IPS-NIHi11 (cell line): ENCODE data around the gene NRIP1.
"Not testable (repeated sequence)": the region's sequence is repeated elsewhere in the genome, so short reads cannot be mapped to it uniquely, and the experiment has no call there.

Source experiments
- DNase-seq: peaks from one replicate; pipeline ENCODE4 v3.0.0; 2012; ENCODE audit warnings: mixed read lengths, low spot score

Gene NRIP1

DNA sequence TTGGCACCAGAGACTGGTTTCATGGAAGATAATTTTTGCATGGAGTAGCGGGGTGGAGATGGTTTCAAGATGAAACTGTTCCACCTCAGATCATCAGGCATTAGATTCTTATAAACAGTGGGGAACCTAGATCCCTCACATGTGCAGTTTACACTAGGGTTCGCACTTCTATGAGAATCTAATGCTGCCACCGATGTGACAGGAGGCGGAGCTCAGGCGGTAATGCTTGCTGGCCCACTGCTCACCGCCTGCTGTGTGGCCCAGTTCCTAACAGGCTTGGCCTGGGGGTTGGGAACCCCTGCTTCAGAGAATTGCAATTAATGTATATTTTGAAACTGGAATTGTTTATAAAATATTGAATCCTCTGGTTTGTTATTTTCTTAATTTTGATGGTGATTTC, 92.1 kb downstream of the NRIP1 start:
- no peak for DNase-seq

- no peak for DNase-seq
These were observed 96.0 kb downstream of the NRIP1 start for GRCh38 chr21:14968821-14969220.

DNA sequence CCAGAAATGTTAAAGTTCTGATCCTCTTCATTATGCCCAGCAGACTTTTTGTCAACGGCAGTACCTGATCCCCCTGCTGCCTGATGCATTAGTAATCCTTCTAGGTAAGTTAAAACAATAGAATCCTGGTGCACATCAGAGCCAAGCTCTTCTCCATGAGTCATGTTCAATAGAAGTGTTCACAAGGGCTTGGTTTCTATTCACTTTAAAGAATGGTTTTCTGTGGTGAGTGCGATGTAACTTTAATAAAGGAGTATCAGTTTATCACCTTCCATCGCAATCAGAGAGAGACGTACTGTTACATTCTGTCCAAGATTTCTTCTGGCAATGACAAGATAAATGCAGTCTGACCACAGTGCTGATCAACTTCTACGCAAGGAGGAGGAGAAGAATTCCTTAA, 96.8 kb downstream of the NRIP1 start:
- no peak for DNase-seq

- no peak for DNase-seq
These were observed 100.2 kb downstream of the NRIP1 start for GRCh38 chr21:14964621-14965020.

DNA sequence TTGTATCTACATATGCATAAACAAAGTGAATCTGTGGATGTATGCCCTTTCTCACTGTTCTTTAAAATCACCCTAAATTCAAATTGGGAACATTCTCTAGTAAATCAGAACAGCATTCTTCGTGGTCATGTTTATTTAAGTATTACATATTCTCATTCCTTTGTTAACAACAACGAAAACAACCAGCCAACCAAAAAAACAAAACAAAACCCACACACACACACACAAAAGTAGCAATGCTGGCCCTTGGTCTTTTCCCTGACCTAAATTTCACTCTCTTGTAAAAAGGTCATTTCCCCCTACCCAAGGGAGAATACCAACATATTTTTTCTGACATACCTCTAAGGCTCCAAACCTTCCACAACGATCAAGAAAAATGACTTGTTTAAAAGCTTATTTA, 102.6 kb downstream of the NRIP1 start:
- no peak for DNase-seq

GRCh38 chr21:14961502-14961901, 103.3 kb downstream of the NRIP1 start:
- DNase-seq = no peak

DNA sequence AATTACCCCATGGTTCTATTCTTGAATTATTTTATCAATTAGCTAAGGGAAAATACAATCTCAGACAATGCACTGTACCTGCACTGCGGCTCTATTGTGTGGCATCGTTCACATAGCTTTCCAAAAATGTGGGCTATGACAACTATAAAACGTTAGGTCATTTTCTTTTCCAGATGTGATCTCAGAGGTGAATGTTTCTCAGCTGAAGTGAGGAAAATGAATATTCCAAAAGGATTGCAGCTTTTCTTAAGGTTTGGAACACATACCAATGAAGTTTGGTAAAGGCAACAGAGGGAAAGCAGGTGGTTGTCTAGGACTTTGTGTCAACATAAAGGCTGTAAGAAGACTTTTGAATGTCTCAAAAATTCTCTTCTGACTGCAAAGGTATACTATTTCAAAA, 105.5 kb downstream of the NRIP1 start:
- DNase-seq = no peak

GRCh38 chr21:14957836-14958235, 107.0 kb downstream of the NRIP1 start:
- no peak for DNase-seq

DNA sequence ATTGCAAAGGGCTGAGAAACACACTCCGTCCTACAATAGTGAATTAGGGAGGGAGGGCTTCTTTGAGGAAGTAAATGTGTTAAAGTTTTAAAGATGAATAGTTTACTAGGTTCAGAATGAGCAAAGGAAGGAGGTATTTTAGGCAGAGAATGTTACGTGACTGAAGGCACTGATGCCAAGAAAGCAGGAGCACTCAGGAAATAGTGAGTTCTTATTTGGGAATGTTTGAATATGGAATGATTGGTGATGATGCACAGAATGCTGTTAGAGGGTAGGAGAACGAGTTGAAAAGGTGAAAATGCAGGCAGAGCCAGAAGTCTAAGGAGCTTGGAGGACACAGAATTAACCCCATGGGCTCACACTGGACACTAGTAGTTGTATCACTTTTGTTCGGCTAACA, 108.0 kb downstream of the NRIP1 start:
- no peak for DNase-seq

DNA sequence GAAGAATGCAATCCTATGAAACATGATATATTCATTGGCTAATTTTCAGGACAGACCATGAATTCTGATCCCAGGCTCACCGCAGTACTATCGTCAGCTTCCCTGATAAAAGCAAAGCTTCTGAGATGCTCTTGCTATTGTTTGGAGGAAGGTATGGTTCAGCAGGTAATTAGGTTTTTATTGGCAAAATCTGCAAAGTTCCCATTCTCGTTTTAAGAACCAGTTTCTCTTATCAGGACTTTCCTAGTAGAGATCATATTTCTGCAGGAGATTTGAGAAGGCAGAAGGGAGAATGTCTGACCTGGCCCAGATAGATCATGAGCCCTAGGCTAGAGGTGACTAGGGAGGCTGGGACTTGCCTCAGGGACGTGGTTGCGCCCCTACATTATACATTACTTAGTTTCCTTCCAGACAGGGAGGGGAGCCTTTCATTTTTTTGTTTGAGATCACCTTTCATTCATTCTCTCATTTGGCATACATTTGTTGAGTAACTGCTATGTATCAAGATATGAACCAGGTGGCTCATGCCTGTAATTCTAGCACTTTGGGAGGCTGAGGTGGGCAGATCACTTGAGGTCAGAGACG, 108.8 kb downstream of the NRIP1 start:
- no peak for DNase-seq

GRCh38 chr21:14952916-14953315, 111.9 kb downstream of the NRIP1 start:
- no peak for DNase-seq

GRCh38 chr21:14949603-14950002, 115.2 kb downstream of the NRIP1 start:
- no peak for DNase-seq

GRCh38 chr21:14947613-14948160, 117.1 kb downstream of the NRIP1 start:
- DNase-seq = no peak

DNA sequence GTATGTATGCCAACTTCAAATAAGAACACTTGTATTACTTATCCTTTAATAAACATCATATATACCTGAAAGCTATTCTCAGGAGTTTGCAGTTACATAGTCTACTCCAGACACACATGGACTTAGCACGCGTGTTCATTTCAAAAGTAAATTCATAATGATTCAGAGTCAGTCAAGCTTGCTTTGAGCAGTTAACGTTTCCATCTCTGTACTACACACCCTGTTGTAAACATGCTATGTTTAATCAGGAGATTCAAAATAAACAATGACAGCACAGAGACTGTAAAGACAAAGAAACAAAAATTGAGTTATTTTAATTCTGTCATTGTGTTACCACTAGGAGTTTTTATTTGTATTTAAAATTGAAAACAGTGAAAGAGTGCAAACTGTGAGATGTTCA, 119.6 kb downstream of the NRIP1 start:
- DNase-seq = no peak

DNA sequence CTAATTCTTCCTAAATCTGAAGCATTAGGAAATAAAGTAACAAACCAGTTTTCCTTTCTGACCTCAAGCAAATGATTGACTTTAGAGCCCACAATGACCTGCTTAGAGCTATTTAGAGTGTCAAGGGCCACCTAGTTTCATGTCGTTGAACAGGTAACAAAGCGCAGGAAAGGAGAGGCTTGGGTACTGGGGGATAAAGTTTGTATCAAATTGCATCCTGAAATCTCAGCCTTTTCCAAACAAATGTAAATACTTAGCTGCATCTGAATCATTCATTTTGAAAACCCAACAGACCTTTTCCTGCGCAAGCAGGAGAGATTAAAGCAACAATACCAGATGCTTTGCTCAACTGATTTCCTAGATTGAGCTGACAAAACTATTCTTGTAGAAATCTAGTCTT, 121.2 kb downstream of the NRIP1 start:
- DNase-seq = no peak

DNA sequence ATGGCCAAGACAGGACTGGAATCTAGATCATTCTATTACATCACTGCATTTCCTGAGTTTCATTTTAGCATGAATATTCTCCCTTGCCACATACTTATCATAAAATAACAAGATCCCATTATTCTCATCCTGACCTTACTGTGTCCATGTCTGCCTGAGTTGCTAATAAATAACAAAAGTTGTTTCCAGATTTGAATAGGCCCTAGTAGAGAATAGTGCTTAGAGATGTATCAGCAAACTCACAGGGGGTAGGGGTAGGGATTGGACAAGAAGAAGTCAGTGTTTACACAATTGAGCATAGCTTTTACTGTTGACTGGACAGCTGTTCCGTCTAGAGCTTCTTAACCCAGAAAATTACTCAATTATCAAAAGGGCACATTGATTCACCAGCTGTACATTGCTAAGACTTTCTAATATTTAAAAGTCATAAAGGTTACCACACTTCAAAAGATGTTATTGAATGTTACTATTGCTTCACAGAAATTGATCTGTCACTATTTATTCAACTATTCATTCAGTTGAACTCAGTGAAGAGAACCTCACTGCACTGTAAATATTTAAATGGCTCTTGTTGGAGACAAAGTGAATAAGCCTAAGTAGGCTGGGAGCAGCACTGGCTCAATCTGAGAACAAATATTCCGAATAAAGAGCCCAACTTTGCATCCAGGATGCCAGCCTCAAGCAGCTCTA, 121.9 kb downstream of the NRIP1 start:
- DNase-seq = no peak

GRCh38 chr21:14927324-14927723, 137.5 kb downstream of the NRIP1 start:
- DNase-seq = not testable (repeated sequence)

GRCh38 chr21:14926186-14926585, 138.6 kb downstream of the NRIP1 start:
- DNase-seq = no peak

- DNase-seq = no peak
These were observed 141.3 kb downstream of the NRIP1 start for GRCh38 chr21:14923468-14923867.

- no peak for DNase-seq
These were observed 141.8 kb downstream of the NRIP1 start for GRCh38 chr21:14922980-14923379.

DNA sequence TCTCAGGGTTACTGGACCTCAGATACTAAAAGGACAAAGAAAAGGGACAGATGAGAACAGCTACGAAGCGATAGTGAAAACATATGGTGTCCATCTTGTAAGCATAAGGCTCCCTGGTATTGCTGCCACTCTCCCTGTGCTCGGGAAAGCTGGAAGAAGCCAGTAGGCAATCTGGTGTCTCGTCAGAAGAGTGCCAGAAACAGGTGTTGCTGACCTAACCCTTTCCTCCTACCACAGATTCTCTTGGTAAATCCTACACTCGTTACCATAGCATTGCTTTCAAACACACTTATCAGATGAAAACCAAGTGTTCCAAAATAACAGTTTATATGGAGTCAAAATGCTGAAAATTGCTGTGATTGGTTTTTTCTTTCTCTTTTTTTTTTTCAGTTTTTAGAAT, 146.3 kb downstream of the NRIP1 start:
- DNase-seq = no peak

DNA sequence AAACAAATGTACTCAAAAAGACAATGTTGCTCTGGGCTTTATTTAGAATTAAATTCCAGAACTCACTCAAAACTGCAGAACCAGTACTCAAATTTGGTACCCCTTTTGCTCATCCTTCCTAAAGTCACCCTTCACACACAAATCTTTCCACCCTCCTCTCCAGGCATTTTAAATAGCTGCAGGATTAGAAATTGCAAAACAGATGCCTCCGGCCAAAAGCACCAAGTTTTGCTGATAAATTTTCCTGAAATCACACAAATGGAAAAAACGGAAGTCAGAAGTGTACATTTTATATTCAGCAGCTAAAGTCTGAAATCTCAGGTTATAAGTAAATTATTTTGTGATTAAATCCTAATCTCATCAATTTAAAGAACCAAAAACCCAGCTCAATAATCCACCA, 147.0 kb downstream of the NRIP1 start:
- no peak for DNase-seq

DNA sequence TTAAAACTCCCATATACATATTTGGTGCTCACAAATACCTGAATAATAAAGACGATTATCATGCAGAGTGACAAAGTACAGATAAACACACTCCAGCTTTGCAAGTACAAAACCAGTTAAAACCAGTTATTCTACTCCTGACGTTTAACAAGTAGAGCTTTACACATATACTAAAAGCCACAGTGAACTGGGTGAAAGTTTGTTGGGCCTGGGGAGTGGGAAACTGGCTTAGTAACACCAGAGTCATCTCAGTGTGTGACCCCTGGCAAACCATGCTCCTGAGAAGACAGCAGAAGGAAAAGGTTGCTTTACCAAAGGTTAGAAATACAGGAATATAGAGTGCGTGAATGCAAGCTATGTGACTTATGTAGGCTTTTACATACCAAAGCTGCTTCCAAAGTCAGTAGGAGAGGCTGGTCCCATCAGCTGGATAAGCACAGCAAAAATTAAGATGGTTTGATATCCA, 148.1 kb downstream of the NRIP1 start:
- no peak for DNase-seq

DNA sequence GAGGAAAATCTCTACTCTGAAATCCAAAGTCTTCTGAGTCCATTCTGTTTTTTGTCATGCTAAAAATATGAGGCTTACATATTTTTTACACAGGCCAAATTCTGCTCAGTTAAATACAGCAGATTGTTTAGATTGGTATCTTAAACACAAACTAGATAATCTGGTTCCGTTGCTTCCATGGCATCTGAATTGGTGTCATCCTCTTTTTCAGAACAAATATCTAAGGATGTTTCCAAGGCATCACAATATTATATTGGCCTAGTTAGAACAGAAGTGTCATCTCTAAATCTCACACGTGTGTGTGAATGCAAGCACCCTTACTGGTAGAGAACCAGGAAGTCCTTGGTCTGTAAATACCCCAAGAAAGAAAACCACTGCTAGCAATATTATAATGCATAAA, 151.2 kb downstream of the NRIP1 start:
- no peak for DNase-seq
